ENCODE results near the gene CLASP2. TPM values are rescaled to one million over a fixed set of nuclear protein-coding genes. Genes with fewer than 3 reads are reported as not detected.

The CLASP2 gene
- total and polyA plus RNA-seq, 5 donors from 2014 or later: 7.9 to 65.9 (median 13.3) TPM

GRCh38 chr3:33543601-33544000 is 174.5 kb downstream of the CLASP2 start:
- ATAC-seq (ENCODE audit: low read depth in 2 of 2) (no peak), DNase-seq (no peak)
- H3K36me3 Mint-ChIP-seq: peaks cover 29% of the 10 kb centered on the region
- H3K27me3 Mint-ChIP-seq: no peaks in the 10 kb centered on the region
- Histone ChIP-seq H3K9me3 (ENCODE audit: control insufficient read depth in 2 of 2, low read length in 2 of 2) (no peaks in the 10 kb centered on the region), H3K27ac (ENCODE audit: insufficient read depth, low read length, poor library complexity, severe bottlenecking) (no peak overlapping the region), H3K27me3 (ENCODE audit: control insufficient read depth, insufficient read depth, low read length) (no peaks in the 10 kb centered on the region), H3K4me1 (ENCODE audit: control insufficient read depth, insufficient read depth, low read length, poor library complexity, severe bottlenecking) (no peaks in the 10 kb centered on the region), H3K4me3 (ENCODE audit: low read depth, low read length) (no peak overlapping the region), H3K36me3 (ENCODE audit: control insufficient read depth, insufficient read depth, low read length) (peaks cover 18% of the 10 kb centered on the region)
- H3K9me3 Mint-ChIP-seq: peaks cover 0 to 2% (median 0%) of the 10 kb centered on the region in 7 donors
- peak overlapping the region in 1 of 3 donors; percentile 4 for H3K27ac Mint-ChIP-seq
- peaks cover 0 to 4% (median 0%) of the 10 kb centered on the region in 4 donors for H3K4me1 Mint-ChIP-seq
- no peak overlapping the region for H3K4me3 Mint-ChIP-seq

GRCh38 chr3:33541918-33542317 is 176.1 kb downstream of the CLASP2 start:
- ATAC-seq (ENCODE audit: low read depth in 2 of 2): no peak
- no peak for DNase-seq
- H3K4me1 Mint-ChIP-seq: peaks cover 0 to 4% (median 0%) of the 10 kb centered on the region in 4 donors
- Histone ChIP-seq H3K36me3 (ENCODE audit: control insufficient read depth, insufficient read depth, low read length) (peaks cover 21% of the 10 kb centered on the region), H3K27me3 (ENCODE audit: control insufficient read depth, insufficient read depth, low read length) (no peaks in the 10 kb centered on the region), H3K9me3 (ENCODE audit: control insufficient read depth in 2 of 2, low read length in 2 of 2) (no peaks in the 10 kb centered on the region), H3K27ac (ENCODE audit: insufficient read depth, low read length, poor library complexity, severe bottlenecking) (no peak overlapping the region), H3K4me3 (ENCODE audit: low read depth, low read length) (no peak overlapping the region), H3K4me1 (ENCODE audit: control insufficient read depth, insufficient read depth, low read length, poor library complexity, severe bottlenecking) (no peaks in the 10 kb centered on the region)
- H3K4me3 Mint-ChIP-seq: no peak overlapping the region
- peaks cover 0 to 2% (median 0%) of the 10 kb centered on the region in 7 donors for H3K9me3 Mint-ChIP-seq
- H3K27ac Mint-ChIP-seq: no peak overlapping the region
- no peaks in the 10 kb centered on the region for H3K27me3 Mint-ChIP-seq
- H3K36me3 Mint-ChIP-seq: peaks cover 40% of the 10 kb centered on the region

DNA sequence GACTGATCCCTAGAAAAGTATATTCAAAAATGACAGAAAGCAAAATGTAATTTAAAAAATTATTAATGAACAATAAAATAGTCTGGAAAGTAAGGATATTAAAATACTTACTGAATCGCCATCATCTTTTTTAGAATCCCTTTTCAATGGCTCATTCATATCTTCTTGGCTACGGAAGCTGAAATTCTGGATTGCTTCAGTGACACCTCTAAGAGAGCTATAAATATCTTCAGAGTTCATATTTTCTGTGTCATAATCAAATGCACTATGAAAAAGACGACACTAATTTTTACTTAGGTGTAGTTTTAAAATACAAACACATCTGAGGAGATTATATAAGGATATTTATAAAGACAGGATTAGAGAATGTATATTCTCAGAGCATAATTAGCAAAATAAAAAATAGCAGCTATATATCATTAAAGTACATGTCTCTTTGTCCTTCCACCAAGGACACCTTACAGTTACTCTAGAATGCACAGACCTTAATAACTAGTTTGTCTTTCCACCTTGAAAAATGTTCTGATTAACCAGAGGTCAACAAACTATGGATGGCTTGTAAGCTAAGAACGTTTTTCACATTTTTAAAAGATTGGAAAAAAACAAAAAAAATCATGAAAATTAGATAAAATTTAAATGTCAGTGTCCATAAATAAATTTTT is 179.2 kb downstream of the CLASP2 start:
- H3K27me3 ChIP-seq (ENCODE audit: control insufficient read depth, insufficient read depth, low read length): no peaks in the 10 kb centered on the region
- H3K4me3 ChIP-seq (ENCODE audit: low read depth, low read length): no peak overlapping the region
- ATAC-seq (ENCODE audit: low read depth in 2 of 2) (no peak), DNase-seq (no peak)
- Mint-ChIP-seq H3K9me3 (peaks cover 0 to 1% (median 0%) of the 10 kb centered on the region in 7 donors), H3K36me3 (peaks cover 43% of the 10 kb centered on the region), H3K4me3 (no peak overlapping the region), H3K27me3 (no peaks in the 10 kb centered on the region), H3K27ac (no peak overlapping the region), H3K4me1 (peaks cover 0 to 4% (median 0%) of the 10 kb centered on the region in 4 donors)
- H3K4me1 ChIP-seq (ENCODE audit: control insufficient read depth, insufficient read depth, low read length, poor library complexity, severe bottlenecking): no peaks in the 10 kb centered on the region
- H3K36me3 ChIP-seq (ENCODE audit: control insufficient read depth, insufficient read depth, low read length): peaks cover 27% of the 10 kb centered on the region
- H3K27ac ChIP-seq (ENCODE audit: insufficient read depth, low read length, poor library complexity, severe bottlenecking): no peak overlapping the region
- no peaks in the 10 kb centered on the region for H3K9me3 ChIP-seq (ENCODE audit: control insufficient read depth in 2 of 2, low read length in 2 of 2)

DNA sequence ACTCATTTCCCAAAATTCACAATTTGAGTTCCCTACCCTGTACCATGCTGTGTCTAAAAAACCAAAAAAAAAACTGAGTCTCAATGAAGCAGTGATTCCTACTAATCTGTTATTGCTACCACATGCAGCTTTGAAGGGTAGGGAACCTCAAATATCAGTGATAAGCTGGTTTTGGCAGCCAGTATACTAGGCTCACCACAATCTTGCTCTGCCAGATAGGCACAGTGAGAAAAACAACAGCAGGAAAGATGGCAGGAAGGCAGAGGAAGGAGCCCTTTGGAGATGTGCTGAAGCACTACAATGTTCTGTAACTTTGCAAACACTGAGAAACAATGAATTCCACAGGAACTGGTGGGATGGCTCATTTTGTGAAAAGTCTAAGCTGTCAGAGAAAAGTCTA is 180.9 kb downstream of the CLASP2 start:
- Mint-ChIP-seq H3K27ac (no peak overlapping the region), H3K27me3 (no peaks in the 10 kb centered on the region), H3K36me3 (peaks cover 43% of the 10 kb centered on the region), H3K9me3 (peaks cover 0 to 2% (median 0%) of the 10 kb centered on the region in 7 donors), H3K4me1 (no peaks in the 10 kb centered on the region), H3K4me3 (no peak overlapping the region)
- Histone ChIP-seq H3K27me3 (ENCODE audit: control insufficient read depth, insufficient read depth, low read length) (no peaks in the 10 kb centered on the region), H3K4me1 (ENCODE audit: control insufficient read depth, insufficient read depth, low read length, poor library complexity, severe bottlenecking) (no peaks in the 10 kb centered on the region), H3K9me3 (ENCODE audit: control insufficient read depth in 2 of 2, low read length in 2 of 2) (no peaks in the 10 kb centered on the region), H3K4me3 (ENCODE audit: low read depth, low read length) (no peak overlapping the region), H3K27ac (ENCODE audit: insufficient read depth, low read length, poor library complexity, severe bottlenecking) (no peak overlapping the region), H3K36me3 (ENCODE audit: control insufficient read depth, insufficient read depth, low read length) (peaks cover 24% of the 10 kb centered on the region)
- ATAC-seq (ENCODE audit: low read depth in 2 of 2) (no peak), DNase-seq (no peak)

DNA sequence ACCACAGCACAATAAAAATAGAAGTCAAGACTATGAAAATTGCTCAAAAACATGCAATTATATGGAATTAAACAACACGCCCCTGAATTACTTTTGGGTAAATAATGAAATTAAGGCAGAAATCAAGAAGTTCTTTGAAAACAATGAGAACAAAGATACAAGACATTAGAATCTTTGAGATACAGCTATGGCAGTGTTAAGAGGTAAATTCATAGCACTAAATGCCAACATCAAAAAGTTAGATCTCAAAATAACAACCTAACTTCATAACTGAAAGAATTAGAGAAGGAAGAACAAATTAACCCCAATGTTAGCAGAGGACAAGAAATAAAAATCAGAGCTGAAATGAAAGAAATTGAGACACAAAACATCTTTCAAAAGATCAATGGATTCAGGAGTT is 191.3 kb downstream of the CLASP2 start:
- no peak overlapping the region for H3K4me3 ChIP-seq (ENCODE audit: low read depth, low read length)
- no peaks in the 10 kb centered on the region for H3K4me1 ChIP-seq (ENCODE audit: control insufficient read depth, insufficient read depth, low read length, poor library complexity, severe bottlenecking)
- H3K27ac Mint-ChIP-seq: no peak overlapping the region
- H3K27me3 Mint-ChIP-seq: no peaks in the 10 kb centered on the region
- H3K36me3 Mint-ChIP-seq: peaks cover 67% of the 10 kb centered on the region
- H3K4me1 Mint-ChIP-seq: peaks cover 0 to 15% (median 6%) of the 10 kb centered on the region in 4 donors
- DNase-seq (no peak), ATAC-seq (ENCODE audit: low read depth in 2 of 2) (no peak)
- H3K36me3 ChIP-seq (ENCODE audit: control insufficient read depth, insufficient read depth, low read length): peaks cover 33% of the 10 kb centered on the region
- H3K9me3 ChIP-seq (ENCODE audit: control insufficient read depth in 2 of 2, low read length in 2 of 2): peaks cover 5 to 16% of the 10 kb centered on the region in 2 experiments
- H3K27me3 ChIP-seq (ENCODE audit: control insufficient read depth, insufficient read depth, low read length): no peaks in the 10 kb centered on the region
- peaks cover 2 to 33% (median 15%) of the 10 kb centered on the region in 7 donors for H3K9me3 Mint-ChIP-seq
- no peak overlapping the region for H3K4me3 Mint-ChIP-seq
- H3K27ac ChIP-seq (ENCODE audit: insufficient read depth, low read length, poor library complexity, severe bottlenecking): no peak overlapping the region

DNA sequence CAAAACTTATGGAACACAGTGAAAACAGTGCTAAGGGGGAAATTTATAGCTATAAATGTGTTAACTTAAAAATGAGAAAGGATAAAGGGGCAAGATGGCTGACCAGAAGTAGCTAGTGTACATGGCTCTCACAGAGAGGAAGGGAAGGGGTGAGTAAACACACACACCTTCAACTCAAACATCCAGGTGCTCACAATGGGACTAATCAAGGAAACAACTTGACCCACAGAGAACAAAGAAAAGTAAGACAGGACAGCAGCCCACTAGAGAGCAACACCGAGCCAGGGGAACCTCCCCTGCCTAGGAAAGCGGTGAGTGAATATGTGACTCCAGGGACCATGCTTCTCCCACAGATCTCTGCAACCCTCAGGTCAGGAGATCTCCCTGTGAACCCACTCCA is 192.8 kb downstream of the CLASP2 start:
- no peak overlapping the region for H3K27ac ChIP-seq (ENCODE audit: insufficient read depth, low read length, poor library complexity, severe bottlenecking)
- no peak for ATAC-seq (ENCODE audit: low read depth in 2 of 2)

GRCh38 chr3:33523093-33523667 is 194.9 kb downstream of the CLASP2 start:
- no peak overlapping the region for H3K27ac Mint-ChIP-seq

More for the DNA sequence above, 192.8 kb downstream of the CLASP2 start:
- Histone ChIP-seq H3K4me1 (ENCODE audit: control insufficient read depth, insufficient read depth, low read length, poor library complexity, severe bottlenecking) (no peaks in the 10 kb centered on the region), H3K36me3 (ENCODE audit: control insufficient read depth, insufficient read depth, low read length) (peaks cover 26% of the 10 kb centered on the region), H3K27me3 (ENCODE audit: control insufficient read depth, insufficient read depth, low read length) (no peaks in the 10 kb centered on the region), H3K9me3 (ENCODE audit: control insufficient read depth in 2 of 2, low read length in 2 of 2) (peaks cover 5 to 16% of the 10 kb centered on the region in 2 experiments), H3K4me3 (ENCODE audit: low read depth, low read length) (no peak overlapping the region)
- Mint-ChIP-seq H3K4me3 (no peak overlapping the region), H3K36me3 (peaks cover 60% of the 10 kb centered on the region), H3K27me3 (no peaks in the 10 kb centered on the region), H3K27ac (no peak overlapping the region), H3K4me1 (peaks cover 0 to 15% (median 7%) of the 10 kb centered on the region in 4 donors), H3K9me3 (peaks cover 2 to 26% (median 14%) of the 10 kb centered on the region in 7 donors)
- DNase-seq: no peak

More at GRCh38 chr3:33523093-33523667, 194.9 kb downstream of the CLASP2 start:
- peaks cover 0 to 15% (median 6%) of the 10 kb centered on the region in 4 donors for H3K4me1 Mint-ChIP-seq
- H3K4me3 Mint-ChIP-seq: no peak overlapping the region
- Histone ChIP-seq H3K9me3 (ENCODE audit: control insufficient read depth in 2 of 2, low read length in 2 of 2) (peaks cover 5 to 16% of the 10 kb centered on the region in 2 experiments), H3K27me3 (ENCODE audit: control insufficient read depth, insufficient read depth, low read length) (no peaks in the 10 kb centered on the region), H3K27ac (ENCODE audit: insufficient read depth, low read length, poor library complexity, severe bottlenecking) (no peak overlapping the region), H3K4me1 (ENCODE audit: control insufficient read depth, insufficient read depth, low read length, poor library complexity, severe bottlenecking) (no peaks in the 10 kb centered on the region), H3K4me3 (ENCODE audit: low read depth, low read length) (no peak overlapping the region), H3K36me3 (ENCODE audit: control insufficient read depth, insufficient read depth, low read length) (peaks cover 25% of the 10 kb centered on the region)
- H3K36me3 Mint-ChIP-seq: peaks cover 54% of the 10 kb centered on the region
- H3K9me3 Mint-ChIP-seq: peaks cover 2 to 19% (median 14%) of the 10 kb centered on the region in 7 donors
- H3K27me3 Mint-ChIP-seq: no peaks in the 10 kb centered on the region
- ATAC-seq (ENCODE audit: low read depth in 2 of 2): no peak
- DNase-seq: no peak

Data from CD4-positive, CD25-positive, alpha-beta regulatory T cell (primary cell).